ENCODE results near the gene CYP26C1.

DNA sequence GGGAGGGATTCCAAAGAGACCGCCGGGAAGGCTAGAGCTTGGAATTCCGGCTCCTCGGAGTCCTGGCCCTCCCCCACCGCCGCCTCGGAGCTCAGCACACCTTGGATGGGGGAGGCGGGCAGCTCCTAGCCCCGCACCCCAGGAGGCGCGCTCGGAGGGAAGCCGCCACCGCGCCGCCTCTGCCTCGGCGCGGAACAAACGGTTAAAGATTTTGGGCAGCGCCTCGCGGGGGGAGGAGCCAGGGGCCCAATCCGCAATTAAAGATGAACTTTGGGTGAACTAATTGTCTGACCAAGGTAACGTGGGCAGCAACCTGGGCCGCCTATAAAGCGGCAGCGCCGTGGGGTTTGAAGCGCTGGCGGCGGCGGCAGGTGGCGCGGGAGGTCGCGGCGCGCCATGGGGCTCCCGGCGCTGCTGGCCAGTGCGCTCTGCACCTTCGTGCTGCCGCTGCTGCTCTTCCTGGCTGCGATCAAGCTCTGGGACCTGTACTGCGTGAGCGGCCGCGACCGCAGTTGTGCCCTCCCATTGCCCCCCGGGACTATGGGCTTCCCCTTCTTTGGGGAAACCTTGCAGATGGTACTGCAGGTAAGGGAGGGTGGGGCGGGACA is 13.0 kb downstream of the CYP26C1 start, which contains the start of gene CYP26A1:
- TF ChIP-seq, protein P1, sequence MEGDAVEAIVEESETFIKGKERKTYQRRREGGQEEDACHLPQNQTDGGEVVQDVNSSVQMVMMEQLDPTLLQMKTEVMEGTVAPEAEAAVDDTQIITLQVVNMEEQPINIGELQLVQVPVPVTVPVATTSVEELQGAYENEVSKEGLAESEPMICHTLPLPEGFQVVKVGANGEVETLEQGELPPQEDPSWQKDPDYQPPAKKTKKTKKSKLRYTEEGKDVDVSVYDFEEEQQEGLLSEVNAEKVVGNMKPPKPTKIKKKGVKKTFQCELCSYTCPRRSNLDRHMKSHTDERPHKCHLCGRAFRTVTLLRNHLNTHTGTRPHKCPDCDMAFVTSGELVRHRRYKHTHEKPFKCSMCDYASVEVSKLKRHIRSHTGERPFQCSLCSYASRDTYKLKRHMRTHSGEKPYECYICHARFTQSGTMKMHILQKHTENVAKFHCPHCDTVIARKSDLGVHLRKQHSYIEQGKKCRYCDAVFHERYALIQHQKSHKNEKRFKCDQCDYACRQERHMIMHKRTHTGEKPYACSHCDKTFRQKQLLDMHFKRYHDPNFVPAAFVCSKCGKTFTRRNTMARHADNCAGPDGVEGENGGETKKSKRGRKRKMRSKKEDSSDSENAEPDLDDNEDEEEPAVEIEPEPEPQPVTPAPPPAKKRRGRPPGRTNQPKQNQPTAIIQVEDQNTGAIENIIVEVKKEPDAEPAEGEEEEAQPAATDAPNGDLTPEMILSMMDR (conservative IDR thresholded peaks at IDR 0.05; ENCODE audit: low read length): no peak
- no peak for TF ChIP-seq EZH2phosphoT487 (IDR thresholded peaks at IDR 0.05; ENCODE audit: borderline replicate concordance)

Measured in Loucy (cell line).